HG02571 (cell line): ENCODE measurements around the gene NCR2.
"Not testable (repeated sequence)": the region's sequence is repeated elsewhere in the genome, so short reads cannot be mapped to it uniquely, and the experiment has no call there.

ENCODE experiments used
- ATAC-seq: cut with Tn5 transposase; IDR thresholded peaks from one replicate; pipeline ENCODE4 v1.9.1; 2021; ENCODE audit warnings: mild to moderate bottlenecking, moderate library complexity; ENCODE audit not compliant: unreplicated experiment

Gene NCR2

DNA sequence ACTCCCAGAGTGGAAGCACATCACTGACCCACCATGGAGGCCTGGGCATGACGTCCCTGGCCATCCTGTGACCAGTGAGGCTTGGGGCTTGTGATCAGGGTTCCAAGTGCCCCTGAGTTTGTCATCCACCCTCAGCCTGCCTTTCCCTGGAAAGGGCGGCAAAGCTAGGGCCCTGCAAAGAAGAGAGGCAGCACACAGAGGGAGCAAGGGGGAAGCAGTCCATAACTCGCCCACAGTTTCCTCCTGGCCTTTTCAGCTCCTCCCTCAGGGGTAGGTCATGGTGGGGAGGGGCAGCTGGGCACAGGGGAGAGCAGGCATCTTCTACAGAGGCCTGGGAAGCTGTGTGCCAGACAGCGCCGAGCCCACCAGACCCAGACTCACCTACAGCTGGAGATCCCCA is at the start of gene NCR2:
TSS of gene NCR2 (plus strand) at position 313 of the 400 bp plus-strand sequence. CDS start 269 bp downstream, outside the sequence.
- ATAC-seq: no peak

- no peak for ATAC-seq
These were observed 48.7 kb upstream of the NCR2 start, which contains the start of gene TREM1 for GRCh38 chr6:41286544-41287346. TREM1 (minus strand) TSS chr6:41286682; CDS start chr6:41286655, 27 bp downstream.

- ATAC-seq: no peak
These were observed 47.2 kb upstream of the NCR2 start for GRCh38 chr6:41288030-41288753.

GRCh38 chr6:41288754-41289129 is 46.7 kb upstream of the NCR2 start:
- no peak for ATAC-seq

- ATAC-seq: no peak
These were observed 45.6 kb upstream of the NCR2 start for GRCh38 chr6:41289815-41290214.

- ATAC-seq: no peak
These were observed 43.7 kb upstream of the NCR2 start for GRCh38 chr6:41291717-41292116.

- no peak for ATAC-seq
These were observed 41.1 kb upstream of the NCR2 start for GRCh38 chr6:41294214-41294872.

- not testable (repeated sequence) for ATAC-seq
These were observed 38.2 kb upstream of the NCR2 start for GRCh38 chr6:41297248-41297647.

- ATAC-seq: no peak
These were observed 36.5 kb upstream of the NCR2 start for GRCh38 chr6:41298785-41299502.

DNA sequence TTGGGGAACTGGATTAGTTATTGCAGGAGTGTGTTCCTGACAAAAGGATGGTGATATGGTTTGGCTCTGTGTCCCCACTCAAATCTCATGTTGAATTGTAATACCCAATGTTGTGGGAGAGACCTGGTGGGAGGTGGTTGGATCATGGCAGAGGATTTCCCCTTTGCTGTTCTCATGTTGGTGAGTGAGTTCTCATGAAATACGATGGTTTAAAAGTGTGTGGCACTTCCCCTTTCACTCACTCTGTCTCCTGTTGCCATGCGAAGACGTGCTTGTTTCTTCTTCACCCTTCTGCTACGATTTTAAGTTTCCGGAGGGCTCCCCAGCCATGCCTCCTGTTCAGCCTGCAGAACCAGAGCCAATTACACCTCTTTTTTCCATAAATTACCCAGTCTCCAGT is 32.8 kb upstream of the NCR2 start:
- no peak for ATAC-seq

- ATAC-seq: no peak
These were observed 29.1 kb upstream of the NCR2 start for GRCh38 chr6:41306187-41306854.

DNA sequence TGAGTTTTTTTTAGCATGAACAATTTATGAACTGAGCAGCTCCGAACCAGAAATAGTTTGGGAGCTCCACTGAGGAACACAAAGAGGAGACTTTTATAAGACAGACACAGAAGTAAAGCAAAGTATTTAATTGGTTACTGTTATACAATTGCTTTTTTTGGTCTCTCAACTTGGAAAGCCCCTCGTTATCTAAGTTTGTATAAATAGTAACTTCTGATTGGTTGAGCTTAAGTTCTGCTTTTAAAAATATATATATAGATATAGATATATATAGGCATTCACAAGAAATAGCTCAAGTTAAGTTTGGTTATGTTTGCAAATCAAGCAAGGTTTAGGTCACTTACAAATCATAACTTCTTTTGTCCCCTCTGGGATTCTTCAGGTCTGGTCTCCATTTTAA is 20.2 kb upstream of the NCR2 start:
- no peak for ATAC-seq

GRCh38 chr6:41315943-41316620 is 19.3 kb upstream of the NCR2 start:
- no peak for ATAC-seq

DNA sequence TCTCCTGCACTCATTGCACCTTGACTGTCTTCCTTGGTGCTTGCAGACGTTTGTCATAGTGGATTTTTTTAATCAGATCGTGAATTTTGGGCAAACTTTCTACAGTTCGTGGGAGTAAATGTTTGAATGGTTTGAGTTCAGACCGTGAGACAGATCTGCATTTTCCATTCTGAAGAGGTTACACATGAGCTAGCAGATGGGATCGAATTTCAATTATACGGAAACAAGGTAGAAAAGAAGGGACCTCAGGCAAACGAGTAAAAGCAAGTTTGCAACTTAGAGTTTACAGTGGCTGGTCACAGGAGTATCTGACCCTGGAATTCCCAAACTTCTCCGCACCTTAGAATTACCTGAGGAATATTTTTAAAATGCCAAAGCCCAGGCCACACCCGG is 17.2 kb upstream of the NCR2 start:
- no peak for ATAC-seq

DNA sequence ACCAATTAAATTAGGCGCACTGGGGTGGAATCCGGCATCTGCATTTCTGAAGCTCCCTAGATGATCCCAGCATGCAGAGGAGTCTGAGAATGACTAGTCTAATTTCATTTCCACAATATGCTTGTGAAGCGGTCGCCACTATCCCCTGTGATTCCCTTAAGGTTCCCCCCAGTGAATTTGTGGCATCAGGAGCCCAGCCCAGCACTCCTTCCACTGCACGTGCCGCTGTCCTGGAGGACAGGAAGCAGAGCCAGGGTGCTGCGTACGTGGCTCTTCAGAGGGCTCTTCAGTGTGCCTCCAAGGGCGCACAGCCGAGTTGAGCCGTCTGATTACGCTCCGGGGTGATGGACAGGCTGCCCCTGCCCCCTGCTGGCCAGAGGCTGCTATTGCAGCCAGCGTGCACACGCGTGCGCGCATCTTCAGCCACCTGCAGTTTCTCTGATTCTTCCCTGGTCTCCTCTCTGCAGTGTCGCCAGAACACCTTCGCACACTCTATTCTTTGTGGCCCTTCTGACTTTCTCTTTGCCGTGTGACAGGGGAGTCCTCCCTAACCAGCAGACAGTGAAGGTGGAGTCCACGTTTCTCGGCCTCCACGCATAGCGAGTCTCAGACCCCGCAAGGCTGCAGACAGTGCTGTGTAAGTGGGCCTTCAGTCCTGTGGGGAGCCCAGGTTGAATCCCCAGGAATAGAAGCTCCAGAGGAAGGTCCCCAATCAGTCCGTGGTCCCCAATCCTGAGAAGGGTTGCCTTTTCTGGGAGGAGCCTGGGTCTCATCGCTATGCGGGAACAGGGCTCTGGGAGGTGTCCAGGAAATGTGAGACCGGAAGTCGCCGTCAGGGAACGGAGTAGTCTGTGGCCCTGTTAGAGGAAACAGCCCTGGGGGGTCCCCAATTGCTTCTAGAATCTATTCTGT is 16.5 kb upstream of the NCR2 start:
- ATAC-seq: peak; percentile 87

GRCh38 chr6:41321183-41321582 is 14.2 kb upstream of the NCR2 start:
- ATAC-seq: no peak

GRCh38 chr6:41325446-41326066 is 9.9 kb upstream of the NCR2 start:
- no peak for ATAC-seq

GRCh38 chr6:41326092-41326491 is 9.3 kb upstream of the NCR2 start:
- ATAC-seq: no peak
